IPS-15b (cell line): ENCODE data around the gene TRABD2B.

ENCODE experiments used
- H3K27me3 ChIP-seq: one replicate; pipeline ENCODE4 v1.6.1; 2013; ENCODE audit warnings: low read length; ENCODE audit not compliant: control insufficient read depth, insufficient read depth
- H3K36me3 ChIP-seq: one replicate; pipeline ENCODE4 v1.6.1; 2013; ENCODE audit warnings: low read length; ENCODE audit not compliant: control insufficient read depth, insufficient read depth
- H3K4me1 ChIP-seq: one replicate; pipeline ENCODE4 v1.6.1; 2013; ENCODE audit warnings: mild to moderate bottlenecking, low read length; ENCODE audit not compliant: control insufficient read depth, insufficient read depth
- H3K4me3 ChIP-seq: one replicate; pipeline ENCODE4 v1.5.1; 2013; ENCODE audit warnings: low read depth, low read length
- H3K9ac ChIP-seq: one replicate; pipeline ENCODE4 v1.6.1; 2013; ENCODE audit warnings: low read depth, mild to moderate bottlenecking, low read length
- H3K9me3 ChIP-seq: one replicate; pipeline ENCODE4 v1.6.1; 2013; ENCODE audit warnings: mild to moderate bottlenecking, low read length; ENCODE audit not compliant: control insufficient read depth, insufficient read depth

The TRABD2B gene

GRCh38 chr1:47713975-47714767, 283.0 kb downstream of the TRABD2B start:
- Histone ChIP-seq H3K4me1 (peaks cover 6% of the 10 kb centered on the region), H3K36me3 (no peaks in the 10 kb centered on the region), H3K9ac (no peak overlapping the region), H3K27me3 (peaks cover 80% of the 10 kb centered on the region), H3K9me3 (no peaks in the 10 kb centered on the region), H3K4me3 (no peak overlapping the region)

GRCh38 chr1:47713333-47713953, 283.7 kb downstream of the TRABD2B start:
- Histone ChIP-seq H3K4me3 (no peak overlapping the region), H3K27me3 (peaks cover 87% of the 10 kb centered on the region), H3K9me3 (no peaks in the 10 kb centered on the region), H3K9ac (no peak overlapping the region), H3K4me1 (peaks cover 6% of the 10 kb centered on the region), H3K36me3 (no peaks in the 10 kb centered on the region)

GRCh38 chr1:47712596-47713299, 284.4 kb downstream of the TRABD2B start:
- no peak overlapping the region for H3K9ac ChIP-seq
- H3K4me3 ChIP-seq, result no peak overlapping the region
- peaks cover 86% of the 10 kb centered on the region for H3K27me3 ChIP-seq
- peaks cover 6% of the 10 kb centered on the region for H3K4me1 ChIP-seq
- H3K36me3 ChIP-seq, result no peaks in the 10 kb centered on the region
- no peaks in the 10 kb centered on the region for H3K9me3 ChIP-seq

GRCh38 chr1:47711848-47712492, 285.2 kb downstream of the TRABD2B start:
- Histone ChIP-seq H3K36me3 (no peaks in the 10 kb centered on the region), H3K27me3 (peaks cover 87% of the 10 kb centered on the region), H3K9ac (no peak overlapping the region), H3K9me3 (no peaks in the 10 kb centered on the region), H3K4me3 (no peak overlapping the region), H3K4me1 (peaks cover 6% of the 10 kb centered on the region)

GRCh38 chr1:47711184-47711847, 285.9 kb downstream of the TRABD2B start:
- H3K36me3 ChIP-seq, result no peaks in the 10 kb centered on the region
- H3K9ac ChIP-seq, result no peak overlapping the region
- peaks cover 6% of the 10 kb centered on the region for H3K4me1 ChIP-seq
- peaks cover 90% of the 10 kb centered on the region for H3K27me3 ChIP-seq
- H3K4me3 ChIP-seq, result peak overlapping the region; percentile 46
- H3K9me3 ChIP-seq, result no peaks in the 10 kb centered on the region
